ENCODE results near the gene FAM227A. TPM values are rescaled to one million over a fixed set of nuclear protein-coding genes. Genes with fewer than 3 reads are reported as not detected.

Gene FAM227A
- total and polyA plus RNA-seq, 2 of the 8 experiments (the other 6 are each of a cell fraction or from before 2014, with no cell fraction given): 2.1 to 3.9 TPM

DNA sequence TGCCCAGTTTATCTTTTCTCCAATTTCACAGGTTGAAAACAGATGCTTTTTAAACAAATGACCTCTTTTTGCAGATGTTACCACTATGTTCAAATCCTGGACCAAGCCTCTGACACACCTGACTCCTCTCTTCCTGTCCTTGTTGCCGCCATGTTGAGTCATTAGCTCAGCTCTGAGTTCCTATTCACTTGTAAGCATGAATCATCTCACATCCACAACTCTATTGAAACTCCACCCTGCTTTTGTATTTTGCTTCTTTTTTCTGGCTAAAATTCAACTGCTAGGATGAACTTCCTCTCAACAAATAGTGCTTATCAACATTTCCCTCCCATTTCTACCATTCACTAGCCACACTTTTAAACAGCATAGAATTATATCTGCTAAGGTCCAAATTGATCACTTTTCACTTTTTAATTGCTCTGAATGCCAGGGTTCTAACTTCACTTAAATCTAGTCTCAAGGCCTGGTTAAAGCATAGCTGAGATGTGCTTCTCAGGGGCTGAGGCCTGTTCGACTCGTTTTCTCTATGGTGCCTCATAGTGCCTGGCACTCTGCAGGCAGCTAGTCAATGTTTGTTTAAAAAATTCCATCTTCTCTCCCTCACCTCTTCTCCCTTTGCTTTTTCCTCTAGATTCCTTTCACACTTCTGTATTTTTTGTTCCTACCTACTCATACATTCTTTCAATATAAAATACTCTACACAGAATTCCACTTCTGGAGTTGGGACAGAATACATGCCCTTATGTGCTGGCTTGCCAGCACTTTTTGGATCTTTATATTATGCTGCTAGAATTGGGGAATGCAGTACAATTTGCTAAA lies 40.6 kb upstream of the FAM227A start:
- H3K18ac ChIP-seq (ENCODE audit: extremely low read depth, low read length): no peak overlapping the region
- no peak overlapping the region for H3K14ac ChIP-seq (ENCODE audit: insufficient read length)
- H4K8ac ChIP-seq (ENCODE audit: extremely low read depth, insufficient read depth, low read length): no peak overlapping the region
- no peak overlapping the region for H3K9ac ChIP-seq (replicated peaks in 1 of 4; ENCODE audit: extremely low read depth in 1 of 4, low read depth in 3 of 4, low read length in 3 of 4)
- H3K4me1 ChIP-seq (replicated peaks in 1 of 4; ENCODE audit: control insufficient read depth in 3 of 4, insufficient read depth in 4 of 4, low read length in 3 of 4): peaks cover 2 to 10% (median 5%) of the 10 kb centered on the region in 4 experiments; a peak in 6 of 7 replicates
- 0 out of 4 replicates have a peak overlapping the region, but pooled peaks have one; percentile 17 to 24 for H3K4me2 ChIP-seq (ENCODE audit: insufficient read depth in 1 of 2, low read depth in 2 of 2, low read length in 2 of 2)
- H3K27me3 ChIP-seq (replicated peaks in 1 of 4; ENCODE audit: control insufficient read depth in 3 of 4, extremely low read depth in 1 of 4, insufficient read depth in 3 of 4, low read length in 3 of 4): no peaks in the 10 kb centered on the region
- no peak overlapping the region for H2AFZ ChIP-seq (ENCODE audit: low read length)
- TF ChIP-seq, protein P1, sequence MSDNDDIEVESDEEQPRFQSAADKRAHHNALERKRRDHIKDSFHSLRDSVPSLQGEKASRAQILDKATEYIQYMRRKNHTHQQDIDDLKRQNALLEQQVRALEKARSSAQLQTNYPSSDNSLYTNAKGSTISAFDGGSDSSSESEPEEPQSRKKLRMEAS (IDR thresholded peaks at IDR 0.05): no peak
- no peak for TF ChIP-seq CREB1 (IDR thresholded peaks at IDR 0.05)
- no peak for TF ChIP-seq USF2 (IDR thresholded peaks at IDR 0.05; ENCODE audit: low read length)
- TF ChIP-seq CBX5 (IDR thresholded peaks at IDR 0.05; ENCODE audit: low read depth, low read length): no peak
- H3K4me3 ChIP-seq (ENCODE audit: extremely low read depth in 1 of 4, insufficient read depth in 2 of 4, low read depth in 3 of 4, low read length in 4 of 4): no peak overlapping the region
- no peak overlapping the region for H2BK15ac ChIP-seq (ENCODE audit: low read length)
- no peak overlapping the region for H3K4ac ChIP-seq (replicated peaks; ENCODE audit: insufficient read length, low read depth, low read length)
- no peak overlapping the region for H2BK5ac ChIP-seq (ENCODE audit: low read depth, low read length)
- H3K23ac ChIP-seq (ENCODE audit: insufficient read length): no peak overlapping the region
- H2BK20ac ChIP-seq (ENCODE audit: low read length): no peak overlapping the region
- H3K79me2 ChIP-seq (ENCODE audit: control insufficient read depth in 1 of 2, insufficient read depth in 2 of 2, low read length in 2 of 2): peaks cover 0 to 38% of the 10 kb centered on the region in 2 experiments; a peak in 2 of 4 replicates
- 95% methylated on average over 3 of the region's 3 CpGs; no CpG with 5 or more reads in 1 of the 2 experiments for WGBS, 2 experiments (ENCODE audit: extremely low coverage in 1 of 2, insufficient coverage in 1 of 2, insufficient read length in 1 of 2, insufficient replicate concordance in 2 of 2, low coverage in 1 of 2, low lambda C conversion rate in 2 of 2, missing lambda C conversion rate in 1 of 2)
- no peaks in the 10 kb centered on the region for H3K9me3 ChIP-seq (ENCODE audit: insufficient read depth in 2 of 2, low read depth in 1 of 2, low read length in 1 of 2)
- FAIRE-seq: no peak
- no peak overlapping the region for H2BK120ac ChIP-seq (replicated peaks; ENCODE audit: low read depth, low read length)
- no peak overlapping the region for H2AK5ac ChIP-seq (ENCODE audit: low read depth, low read length)
- POLR2A ChIA-PET (ENCODE audit: partially characterized antibody): interaction anchor here (0.7 to 13.1 kb wide), 4 partner anchors 8 to 15 kb away, joined by 3 to 123 read pairs (median 6); partner anchors contain the start of genes GTPBP1 and TOMM22
- peaks cover 9% of the 10 kb centered on the region; the same call in 1 of the 2 replicates for H3K79me1 ChIP-seq (ENCODE audit: low read depth, low read length)
- H3K23me2 ChIP-seq (ENCODE audit: low read depth, low read length): peaks cover 10% of the 10 kb centered on the region
- no peak overlapping the region for H4K5ac ChIP-seq (ENCODE audit: insufficient read length, low read depth, low read length)
- H3K36me3 ChIP-seq (ENCODE audit: control insufficient read depth in 2 of 4, insufficient read depth in 4 of 4, low read length in 3 of 4): no peaks in the 10 kb centered on the region; a peak in 2 of 8 replicates
- H2BK12ac ChIP-seq (ENCODE audit: low read depth, low read length): no peak overlapping the region
- DNase-seq (ENCODE audit: low read depth in 1 of 2, low spot score in 2 of 2): no peak
- H3K56ac ChIP-seq (replicated peaks; ENCODE audit: insufficient read length, low read depth, low read length): no peak overlapping the region
- H4K91ac ChIP-seq (replicated peaks; ENCODE audit: insufficient read length, low read length): no peak overlapping the region
- CTCF ChIA-PET (ENCODE audit: partially characterized antibody): interaction anchor here (0.6 to 1.5 kb wide), 5 partner anchors 8 to 700 kb away, joined by 3 to 4 read pairs (median 3); partner anchors contain the start of gene TOMM22
- no peak overlapping the region for H3K27ac ChIP-seq (ENCODE audit: low read depth, low read length)
- peaks cover 0 to 6% of the 10 kb centered on the region in 2 experiments for H4K20me1 ChIP-seq (replicated peaks in 1 of 2; ENCODE audit: control insufficient read depth in 1 of 2, insufficient read depth in 2 of 2, low read length in 2 of 2)
